ENCODE results near the gene S1PR2. TPM values are rescaled to one million over a fixed set of nuclear protein-coding genes. Genes with fewer than 3 reads are reported as not detected.

S1PR2 gene
- total and polyA plus RNA-seq, 2 donors from 2014 or later: 1.5 to 6.3 TPM

- intact Hi-C loops (cut with DNase I): no loop called here
- FAIRE-seq: no peak
- no peak overlapping the region for H3K4me3 ChIP-seq (ENCODE audit: low read length in 3 of 3)
- TF ChIP-seq CTCF (IDR thresholded peaks at IDR 0.05; ENCODE audit: borderline replicate concordance, extremely low read depth, insufficient read depth): no peak
- DNase-seq: no peak
- peaks cover 2 to 25% (median 20%) of the 10 kb centered on the region in 3 donors for H3K36me3 ChIP-seq (ENCODE audit: control insufficient read depth in 2 of 3, insufficient read depth in 3 of 3, low read length in 3 of 3)
- H3K4me1 ChIP-seq (ENCODE audit: control insufficient read depth in 2 of 3, insufficient read depth in 2 of 3, low read depth in 1 of 3, low read length in 3 of 3): peaks cover 0 to 8% (median 0%) of the 10 kb centered on the region in 3 donors
- no peaks in the 10 kb centered on the region for H3K27me3 ChIP-seq (ENCODE audit: control insufficient read depth, insufficient read depth, low read length)
- H3K9ac ChIP-seq (ENCODE audit: low read length in 3 of 3): no peak overlapping the region
- no peak overlapping the region for H3K27ac ChIP-seq (ENCODE audit: low read depth in 2 of 2, low read length in 2 of 2)
- no peaks in the 10 kb centered on the region for H3K9me3 ChIP-seq (ENCODE audit: control insufficient read depth in 2 of 3, insufficient read depth in 1 of 3, low read length in 3 of 3)
Measured at GRCh38 chr19:10255358-10255757, 24.2 kb upstream of the S1PR2 start.

- intact Hi-C loops (cut with DNase I): loop anchor here (5.0 kb wide), 1 partner anchor 143 kb away; no protein-coding TSS in a partner anchor
- no peak for DNase-seq
- Histone ChIP-seq H3K36me3 (ENCODE audit: control insufficient read depth in 2 of 3, insufficient read depth in 3 of 3, low read length in 3 of 3) (peaks cover 2 to 25% (median 17%) of the 10 kb centered on the region in 3 donors), H3K4me3 (ENCODE audit: low read length in 3 of 3) (no peak overlapping the region), H3K27me3 (ENCODE audit: control insufficient read depth, insufficient read depth, low read length) (no peaks in the 10 kb centered on the region), H3K9ac (ENCODE audit: low read length in 3 of 3) (no peak overlapping the region), H3K4me1 (ENCODE audit: control insufficient read depth in 2 of 3, insufficient read depth in 2 of 3, low read depth in 1 of 3, low read length in 3 of 3) (peaks cover 0 to 8% (median 0%) of the 10 kb centered on the region in 3 donors), H3K9me3 (ENCODE audit: control insufficient read depth in 2 of 3, insufficient read depth in 1 of 3, low read length in 3 of 3) (no peaks in the 10 kb centered on the region), H3K27ac (ENCODE audit: low read depth in 2 of 2, low read length in 2 of 2) (no peak overlapping the region)
- no peak for FAIRE-seq
- TF ChIP-seq CTCF (IDR thresholded peaks at IDR 0.05; ENCODE audit: borderline replicate concordance, extremely low read depth, insufficient read depth): no peak
Measured at GRCh38 chr19:10254244-10254643, 23.1 kb upstream of the S1PR2 start.

GRCh38 chr19:10252707-10253106 lies 21.6 kb upstream of the S1PR2 start:
- Histone ChIP-seq H3K4me1 (ENCODE audit: control insufficient read depth in 2 of 3, insufficient read depth in 2 of 3, low read depth in 1 of 3, low read length in 3 of 3) (peaks cover 0 to 8% (median 0%) of the 10 kb centered on the region in 3 donors), H3K4me3 (ENCODE audit: low read length in 3 of 3) (peak overlapping the region; percentile 97 to 99 (median 98)), H3K27me3 (ENCODE audit: control insufficient read depth, insufficient read depth, low read length) (no peaks in the 10 kb centered on the region), H3K36me3 (ENCODE audit: control insufficient read depth in 2 of 3, insufficient read depth in 3 of 3, low read length in 3 of 3) (peaks cover 2 to 21% (median 15%) of the 10 kb centered on the region in 3 donors), H3K9ac (ENCODE audit: low read length in 3 of 3) (peak overlapping the region; percentile 26 to 97 (median 81)), H3K27ac (ENCODE audit: low read depth in 2 of 2, low read length in 2 of 2) (peak overlapping the region in 1 of 2 donors; percentile 88), H3K9me3 (ENCODE audit: control insufficient read depth in 2 of 3, insufficient read depth in 1 of 3, low read length in 3 of 3) (no peaks in the 10 kb centered on the region)
- TF ChIP-seq CTCF (IDR thresholded peaks at IDR 0.05; ENCODE audit: borderline replicate concordance, extremely low read depth, insufficient read depth): no peak
- DNase-seq (no peak), FAIRE-seq (no peak)
- intact Hi-C loops (cut with DNase I): loop anchor here (5.0 kb wide), 1 partner anchor 145 kb away; no protein-coding TSS in a partner anchor

Data from kidney (tissue), 14 donors.